ENCODE data around the gene PLEKHG3.
"Not testable (repeated sequence)": the region's sequence is repeated elsewhere in the genome, so short reads cannot be mapped to it uniquely, and the experiment has no call there.

Gene PLEKHG3

GRCh38 chr14:64704143-64704742 is at the start of gene PLEKHG3:
Gene PLEKHG3, plus strand, starts transcription at chr14:64704424. Its CDS starts 23,208 bp downstream, at chr14:64727632.
- DNase-seq (ENCODE audit: low spot score): peak; percentile 36

- DNase-seq (ENCODE audit: low spot score): no peak
Observed at GRCh38 chr14:64654901-64655300, 49.3 kb upstream of the PLEKHG3 start.

- DNase-seq (ENCODE audit: low spot score): no peak
Observed at GRCh38 chr14:64656986-64657385, 47.2 kb upstream of the PLEKHG3 start.

- no peak for DNase-seq (ENCODE audit: low spot score)
Observed at GRCh38 chr14:64658201-64658600, 46.0 kb upstream of the PLEKHG3 start.

- DNase-seq (ENCODE audit: low spot score): not testable (repeated sequence)
Observed at GRCh38 chr14:64658700-64659264, 45.4 kb upstream of the PLEKHG3 start.

GRCh38 chr14:64659366-64659765 is 44.9 kb upstream of the PLEKHG3 start:
- no peak for DNase-seq (ENCODE audit: low spot score)

GRCh38 chr14:64663174-64663573 is 41.0 kb upstream of the PLEKHG3 start:
- no peak for DNase-seq (ENCODE audit: low spot score)

GRCh38 chr14:64671591-64671990 is 32.6 kb upstream of the PLEKHG3 start:
- DNase-seq (ENCODE audit: low spot score): peak; percentile 72

GRCh38 chr14:64673316-64673715 is 30.9 kb upstream of the PLEKHG3 start:
- no peak for DNase-seq (ENCODE audit: low spot score)

GRCh38 chr14:64673748-64674147 is 30.5 kb upstream of the PLEKHG3 start:
- peak; percentile 64 for DNase-seq (ENCODE audit: low spot score)

GRCh38 chr14:64674829-64675228 is 29.4 kb upstream of the PLEKHG3 start:
- no peak for DNase-seq (ENCODE audit: low spot score)

- no peak for DNase-seq (ENCODE audit: low spot score)
Observed at GRCh38 chr14:64675312-64675711, 28.9 kb upstream of the PLEKHG3 start.

- no peak for DNase-seq (ENCODE audit: low spot score)
Observed at GRCh38 chr14:64676410-64677008, 27.7 kb upstream of the PLEKHG3 start.

GRCh38 chr14:64680013-64680713 is 24.1 kb upstream of the PLEKHG3 start:
- no peak for DNase-seq (ENCODE audit: low spot score)

- no peak for DNase-seq (ENCODE audit: low spot score)
Observed at GRCh38 chr14:64680714-64681065, 23.5 kb upstream of the PLEKHG3 start.

- no peak for DNase-seq (ENCODE audit: low spot score)
Observed at GRCh38 chr14:64681796-64682710, 22.2 kb upstream of the PLEKHG3 start.

GRCh38 chr14:64682843-64683242 is 21.4 kb upstream of the PLEKHG3 start:
- DNase-seq (ENCODE audit: low spot score): no peak

- no peak for DNase-seq (ENCODE audit: low spot score)
Observed at GRCh38 chr14:64683264-64683663, 21.0 kb upstream of the PLEKHG3 start.

- DNase-seq (ENCODE audit: low spot score): no peak
Observed at GRCh38 chr14:64684091-64684490, 20.1 kb upstream of the PLEKHG3 start.

GRCh38 chr14:64685371-64686281 is 18.6 kb upstream of the PLEKHG3 start:
- DNase-seq (ENCODE audit: low spot score): no peak

- no peak for DNase-seq (ENCODE audit: low spot score)
Observed at GRCh38 chr14:64686282-64686615, 18.0 kb upstream of the PLEKHG3 start.

Measured in CD4-positive, alpha-beta T cell treated with Interleukin-2 at 100 ng/mL for 4 hours (primary cell).